Measurements from ENCODE around the gene GPC6. TPM values are rescaled to one million over a fixed set of nuclear protein-coding genes. Genes with fewer than 3 reads are reported as not detected.

GPC6 gene
- 8.4 TPM for total RNA-seq
- long read RNA-seq, partial matches to known transcripts = 0 of 5 reads
- long read RNA-seq, other reads (novel, unspliced or antisense) = 5 of 5 reads

GRCh38 chr13:93226623-93227279, at the start of gene GPC6:
Gene GPC6, plus strand, starts transcription at chr13:93226807.
- Histone ChIP-seq H3K27ac (peak within 1 kb of the TSS; percentile 61), H3K36me3 (no peaks in the 10 kb centered on the region), H3K9me3 (no peaks in the 10 kb centered on the region), H3K4me1 (peaks cover 5% of the 10 kb centered on the region), H3K4me3 (peak within 1 kb of the TSS; percentile 60), H3K27me3 (peaks cover 20% of the 10 kb centered on the region)
- TF ChIP-seq CTCF (IDR thresholded peaks at IDR 0.05) = no peak
- DNase-seq (no peak), ATAC-seq (peak; percentile 44)
- intact Hi-C loops (cut with DNase I) = no loop called here

- ATAC-seq = no peak
- intact Hi-C loops (cut with DNase I) = no loop called here
- H3K36me3 ChIP-seq = no peaks in the 10 kb centered on the region
Measured at GRCh38 chr13:93180356-93180969, 46.1 kb upstream of the GPC6 start.

GRCh38 chr13:93182406-93182805, 44.2 kb upstream of the GPC6 start:
- DNase-seq = no peak
- H3K27ac ChIP-seq = no peak overlapping the region
- no peak overlapping the region for H3K4me3 ChIP-seq
- no peak for TF ChIP-seq CTCF (IDR thresholded peaks at IDR 0.05)
- no peak for ATAC-seq
- no peaks in the 10 kb centered on the region for H3K4me1 ChIP-seq
- H3K9me3 ChIP-seq = no peaks in the 10 kb centered on the region
- H3K36me3 ChIP-seq = no peaks in the 10 kb centered on the region
- H3K27me3 ChIP-seq = no peaks in the 10 kb centered on the region
- intact Hi-C loops (cut with DNase I) = no loop called here

More at GRCh38 chr13:93180356-93180969, 46.1 kb upstream of the GPC6 start:
- Histone ChIP-seq H3K9me3 (no peaks in the 10 kb centered on the region), H3K27me3 (no peaks in the 10 kb centered on the region), H3K4me1 (no peaks in the 10 kb centered on the region), H3K4me3 (no peak overlapping the region), H3K27ac (no peak overlapping the region)
- DNase-seq = no peak
- TF ChIP-seq CTCF (IDR thresholded peaks at IDR 0.05) = no peak

- intact Hi-C loops (cut with DNase I) = no loop called here
- Histone ChIP-seq H3K4me3 (no peak overlapping the region), H3K9me3 (no peaks in the 10 kb centered on the region), H3K36me3 (no peaks in the 10 kb centered on the region), H3K4me1 (no peaks in the 10 kb centered on the region), H3K27me3 (no peaks in the 10 kb centered on the region), H3K27ac (no peak overlapping the region)
- no peak for ATAC-seq
- DNase-seq = no peak
- TF ChIP-seq CTCF (IDR thresholded peaks at IDR 0.05) = no peak
Measured at GRCh38 chr13:93183302-93183701, 43.3 kb upstream of the GPC6 start.

GRCh38 chr13:93190006-93190405, 36.6 kb upstream of the GPC6 start:
- ATAC-seq (no peak), DNase-seq (no peak)
- H3K36me3 ChIP-seq = no peaks in the 10 kb centered on the region
- TF ChIP-seq CTCF (IDR thresholded peaks at IDR 0.05) = no peak
- no peak overlapping the region for H3K4me3 ChIP-seq
- intact Hi-C loops (cut with DNase I) = no loop called here
- no peaks in the 10 kb centered on the region for H3K4me1 ChIP-seq
- no peak overlapping the region for H3K27ac ChIP-seq
- no peaks in the 10 kb centered on the region for H3K27me3 ChIP-seq
- no peaks in the 10 kb centered on the region for H3K9me3 ChIP-seq

Data from upper lobe of right lung (tissue), 1 donor.